Upper lobe of left lung (tissue), 6 donors: ENCODE measurements around the gene CFAP251. TPM values are rescaled to one million over a fixed set of nuclear protein-coding genes. Genes with fewer than 3 reads are reported as not detected.
A peak's percentile ranks its signal among the peaks of the same experiment; 100 is the strongest.

Experiments
- ATAC-seq, 2 donors: fragments of 200-7000 bp; cut with Tn5 transposase; one replicate each; pipeline ENCODE4 v1.9.1; 2022; ENCODE audit warnings: mild to moderate bottlenecking in 2 of 2, moderate library complexity in 2 of 2; ENCODE audit not compliant: low FRiP score in 2 of 2
- DNase-seq, 2 donors: peaks; one replicate each; pipeline ENCODE4 v3.0.0-alpha.2; 2019 to 2020
- H3K27ac ChIP-seq, 4 donors: fragments of 200-600 bp; sonication (generic); one replicate each; pipeline ENCODE4 v1.5.1; 2016 to 2019
- H3K27me3 ChIP-seq, 4 donors: fragments of 200-600 bp; sonication (generic); one replicate each; pipeline ENCODE4 v1.5.1; 2017 to 2019
- H3K36me3 ChIP-seq, 4 donors: fragments of 200-600 bp; sonication (generic); one replicate each; pipeline ENCODE4 v1.5.1; 2016 to 2019
- H3K4me1 ChIP-seq, 4 donors: fragments of 200-600 bp; sonication (generic); one replicate each; pipeline ENCODE4 v1.5.1; 2018 to 2019
- H3K4me3 ChIP-seq, 4 donors: fragments of 200-600 bp; sonication (generic); one replicate each; pipeline ENCODE4 v1.5.1; 2017 to 2019; ENCODE audit warnings: mild to moderate bottlenecking in 2 of 4, moderate library complexity in 1 of 4
- H3K9me3 ChIP-seq, 4 donors: fragments of 200-600 bp; sonication (generic); one replicate each; pipeline ENCODE4 v1.5.1; 2018 to 2019
- EP300 ChIP-seq, 4 donors: sonication (generic); formaldehyde crosslinking; IDR thresholded peaks; one replicate each; pipeline ENCODE4 v1.5.1; 2017; ENCODE audit warnings: antibody characterized with exemption in 4 of 4, control low read depth in 2 of 4
- POLR2A ChIP-seq, 4 donors: fragments of 450-650 bp; IDR thresholded peaks; one replicate each; pipeline ENCODE4 v1.5.1; 2016 to 2017; ENCODE audit warnings: antibody characterized with exemption in 4 of 4, mild to moderate bottlenecking in 2 of 4
- POLR2AphosphoS5 ChIP-seq, 2 donors: sonication (generic); formaldehyde crosslinking; IDR thresholded peaks; one replicate each; pipeline ENCODE4 v1.5.1; 2017; ENCODE audit warnings: antibody characterized with exemption in 2 of 2
- WGBS, 2 donors: methylation state at CpG; one replicate each; pipeline ENCODE4 v1.1.5; 2017 to 2018; 5-methylcytosine and 5-hydroxymethylcytosine counted together
- total RNA-seq, 6 donors: library from RNA; depleted of rRNA in 4 of 6; stranded (reverse); fragments of >200 nt in 4 of 6; gene quantifications; one replicate each; pipeline versions ENCODE4 v1.1.0 to v1.2.1, GENCODE V29; 2016 to 2021
- TF ChIP-seq, protein P1 (sequence below), 6 experiments: fragments of 450-650 bp in 4 of 6; fragments of 200-600 bp in 2 of 6; sonication (generic) in 2 of 6; IDR thresholded peaks; one replicate each; pipeline ENCODE4 v1.5.1; 2016 to 2019; ENCODE audit warnings: antibody characterized with exemption in 6 of 6
- donor health status: DM: no; HTN: no; CAD: no; lungs with moderate emphysema.
- donor health status: DM: no; HTN: yes; CAD: no; lungs with severe emphysema.

Gene CFAP251
- total RNA-seq, 6 donors from 2014 or later, result 3.1 to 65.1 (median 12.7) TPM

DNA sequence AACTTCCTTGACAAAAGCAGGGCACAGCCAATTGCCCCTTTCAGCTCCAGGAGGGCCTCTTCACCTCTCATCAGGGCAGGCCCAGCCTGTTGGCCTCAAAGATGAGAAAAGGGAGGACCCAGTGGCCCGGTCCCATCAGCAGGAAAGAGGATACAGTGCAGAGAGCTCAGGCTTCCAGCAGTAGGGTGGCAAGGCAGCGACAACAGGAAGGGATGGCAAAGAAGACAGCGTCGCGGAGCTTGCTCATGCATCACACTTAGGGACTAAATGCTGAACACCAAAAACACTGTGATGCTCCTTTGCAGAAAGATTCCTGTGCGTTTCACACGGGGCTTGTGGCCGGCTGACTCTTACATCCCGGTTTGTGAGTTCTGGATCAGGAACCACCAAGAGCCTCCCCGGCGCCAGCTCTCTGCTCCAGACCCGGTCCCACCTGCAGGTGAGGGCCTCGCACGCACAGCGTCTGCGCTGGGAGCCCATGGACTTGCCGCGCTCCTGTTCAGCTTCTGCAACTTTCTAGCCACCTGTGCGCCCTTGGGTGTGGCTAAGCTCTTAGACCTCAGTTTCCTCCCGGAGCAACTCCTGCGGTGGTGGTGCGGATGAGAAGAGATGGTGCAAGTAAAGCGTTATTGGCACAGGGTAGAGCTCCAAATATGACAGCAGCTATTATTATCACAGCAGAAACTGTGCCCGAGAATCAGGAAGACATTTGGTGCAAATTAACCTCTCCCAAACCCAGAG, 88.0 kb downstream of the CFAP251 start:
- WGBS, 2 donors, result 93 to 94% methylated on average over 21 to 24 of the region's 24 CpGs

GRCh38 chr12:122009741-122010140, 91.3 kb downstream of the CFAP251 start:
- Histone ChIP-seq H3K27me3 (no peaks in the 10 kb centered on the region), H3K4me1 (no peaks in the 10 kb centered on the region), H3K4me3 (no peak overlapping the region), H3K9me3 (no peaks in the 10 kb centered on the region), H3K36me3 (no peaks in the 10 kb centered on the region), H3K27ac (no peak overlapping the region)
- DNase-seq (peak in 1 of 2 donors; percentile 61), ATAC-seq (no peak)
- TF ChIP-seq, protein P1, sequence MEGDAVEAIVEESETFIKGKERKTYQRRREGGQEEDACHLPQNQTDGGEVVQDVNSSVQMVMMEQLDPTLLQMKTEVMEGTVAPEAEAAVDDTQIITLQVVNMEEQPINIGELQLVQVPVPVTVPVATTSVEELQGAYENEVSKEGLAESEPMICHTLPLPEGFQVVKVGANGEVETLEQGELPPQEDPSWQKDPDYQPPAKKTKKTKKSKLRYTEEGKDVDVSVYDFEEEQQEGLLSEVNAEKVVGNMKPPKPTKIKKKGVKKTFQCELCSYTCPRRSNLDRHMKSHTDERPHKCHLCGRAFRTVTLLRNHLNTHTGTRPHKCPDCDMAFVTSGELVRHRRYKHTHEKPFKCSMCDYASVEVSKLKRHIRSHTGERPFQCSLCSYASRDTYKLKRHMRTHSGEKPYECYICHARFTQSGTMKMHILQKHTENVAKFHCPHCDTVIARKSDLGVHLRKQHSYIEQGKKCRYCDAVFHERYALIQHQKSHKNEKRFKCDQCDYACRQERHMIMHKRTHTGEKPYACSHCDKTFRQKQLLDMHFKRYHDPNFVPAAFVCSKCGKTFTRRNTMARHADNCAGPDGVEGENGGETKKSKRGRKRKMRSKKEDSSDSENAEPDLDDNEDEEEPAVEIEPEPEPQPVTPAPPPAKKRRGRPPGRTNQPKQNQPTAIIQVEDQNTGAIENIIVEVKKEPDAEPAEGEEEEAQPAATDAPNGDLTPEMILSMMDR (IDR thresholded peaks at IDR 0.05), result no peak
- TF ChIP-seq POLR2A (IDR thresholded peaks at IDR 0.05), result no peak
- TF ChIP-seq EP300 (IDR thresholded peaks at IDR 0.05), result no peak
- TF ChIP-seq POLR2AphosphoS5 (IDR thresholded peaks at IDR 0.05), result no peak
- WGBS, 2 donors, result 91 to 94% methylated on average over 7 to 9 of the region's 9 CpGs

More for the DNA sequence above, 88.0 kb downstream of the CFAP251 start:
- Histone ChIP-seq H3K4me3 (no peak overlapping the region), H3K27ac (no peak overlapping the region), H3K9me3 (no peaks in the 10 kb centered on the region), H3K27me3 (no peaks in the 10 kb centered on the region), H3K36me3 (no peaks in the 10 kb centered on the region), H3K4me1 (peaks cover 0 to 6% (median 6%) of the 10 kb centered on the region in 4 donors)
- DNase-seq, result peak in 1 of 2 donors; percentile 64
- no peak for ATAC-seq
- TF ChIP-seq EP300 (IDR thresholded peaks at IDR 0.05), result no peak
- no peak for TF ChIP-seq POLR2A (IDR thresholded peaks at IDR 0.05)
- TF ChIP-seq POLR2AphosphoS5 (IDR thresholded peaks at IDR 0.05), result no peak
- TF ChIP-seq, protein P1 (IDR thresholded peaks at IDR 0.05), result no peak

GRCh38 chr12:122012184-122012583, 93.8 kb downstream of the CFAP251 start:
- 87 to 90% methylated on average over 6 of the region's 6 CpGs for WGBS, 2 donors

GRCh38 chr12:122013136-122013535, 94.7 kb downstream of the CFAP251 start:
- DNase-seq, result no peak
- no peaks in the 10 kb centered on the region for H3K9me3 ChIP-seq
- H3K27me3 ChIP-seq, result no peaks in the 10 kb centered on the region
- ATAC-seq, result no peak
- H3K4me1 ChIP-seq, result no peaks in the 10 kb centered on the region
- H3K36me3 ChIP-seq, result no peaks in the 10 kb centered on the region
- TF ChIP-seq, protein P1 (IDR thresholded peaks at IDR 0.05), result no peak
- TF ChIP-seq POLR2A (IDR thresholded peaks at IDR 0.05) (no peak), EP300 (IDR thresholded peaks at IDR 0.05) (no peak), POLR2AphosphoS5 (IDR thresholded peaks at IDR 0.05) (no peak)
- WGBS, 2 donors, result 73 to 78% methylated on average over 4 of the region's 4 CpGs
- H3K27ac ChIP-seq, result no peak overlapping the region
- H3K4me3 ChIP-seq, result no peak overlapping the region

More at GRCh38 chr12:122012184-122012583, 93.8 kb downstream of the CFAP251 start:
- ATAC-seq (no peak), DNase-seq (no peak)
- no peaks in the 10 kb centered on the region for H3K9me3 ChIP-seq
- TF ChIP-seq POLR2AphosphoS5 (IDR thresholded peaks at IDR 0.05) (no peak), EP300 (IDR thresholded peaks at IDR 0.05) (no peak), POLR2A (IDR thresholded peaks at IDR 0.05) (no peak)
- TF ChIP-seq, protein P1 (IDR thresholded peaks at IDR 0.05), result no peak
- no peaks in the 10 kb centered on the region for H3K27me3 ChIP-seq
- no peaks in the 10 kb centered on the region for H3K36me3 ChIP-seq
- H3K27ac ChIP-seq, result no peak overlapping the region
- H3K4me3 ChIP-seq, result no peak overlapping the region
- H3K4me1 ChIP-seq, result no peaks in the 10 kb centered on the region
